AML-193 (cell line): ENCODE measurements around the gene DPP6.
"Not testable (repeated sequence)": the region's sequence is repeated elsewhere in the genome, so short reads cannot be mapped to it uniquely, and the experiment has no call there.

ENCODE experiments used
- DNase-seq, 2 experiments: peaks; one replicate each; lab custom pipeline; 2025; lab: John Stamatoyannopoulos, UW

Gene DPP6

DNA sequence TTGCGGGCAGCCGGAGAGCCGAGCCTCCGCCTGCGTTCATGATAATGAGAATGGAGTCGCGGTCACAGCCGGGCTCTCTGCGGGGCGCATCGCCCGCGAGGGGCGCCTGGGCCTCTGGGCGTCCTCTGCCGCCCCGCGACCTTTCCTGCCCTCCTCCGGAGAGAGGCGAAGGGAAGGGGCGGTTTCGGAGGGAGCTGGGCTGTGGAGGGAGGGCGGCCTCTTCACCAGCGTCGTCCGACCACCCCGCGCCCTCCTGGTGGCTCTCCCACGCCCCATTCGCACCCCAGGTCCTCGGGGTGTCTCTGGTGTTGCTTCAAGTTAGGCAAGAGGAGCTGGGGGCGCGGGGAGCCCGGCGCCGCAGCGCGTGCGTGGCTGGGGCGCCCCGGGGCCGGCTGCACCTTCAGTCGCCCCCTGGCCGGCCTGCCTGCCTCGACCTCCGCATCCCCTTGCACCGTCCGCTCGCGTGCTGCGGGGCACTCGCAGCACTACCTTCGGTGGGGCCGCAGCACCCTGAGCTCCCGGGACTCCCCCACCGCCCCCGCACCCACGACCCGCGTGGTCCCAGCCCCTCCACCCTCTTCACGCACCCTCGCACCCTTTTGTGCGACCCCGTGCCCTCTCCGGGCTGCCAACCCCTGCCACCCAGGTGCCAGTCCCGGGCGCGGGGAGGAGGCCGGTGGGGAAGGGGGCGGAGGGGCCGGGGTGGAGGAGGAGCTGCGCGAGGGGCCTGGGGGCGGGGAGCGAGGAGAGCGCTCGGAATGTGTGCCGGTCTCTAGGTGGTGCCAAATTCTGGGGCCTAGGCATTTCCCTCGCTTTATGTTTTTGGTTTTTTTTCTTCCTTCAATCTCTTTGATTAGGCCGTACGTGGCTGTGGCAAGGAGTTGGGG, at the start of gene DPP6:
TSS of gene DPP6 (plus strand) at position 756 of the 887 bp plus-strand sequence.
- not testable (repeated sequence) for DNase-seq

DNA sequence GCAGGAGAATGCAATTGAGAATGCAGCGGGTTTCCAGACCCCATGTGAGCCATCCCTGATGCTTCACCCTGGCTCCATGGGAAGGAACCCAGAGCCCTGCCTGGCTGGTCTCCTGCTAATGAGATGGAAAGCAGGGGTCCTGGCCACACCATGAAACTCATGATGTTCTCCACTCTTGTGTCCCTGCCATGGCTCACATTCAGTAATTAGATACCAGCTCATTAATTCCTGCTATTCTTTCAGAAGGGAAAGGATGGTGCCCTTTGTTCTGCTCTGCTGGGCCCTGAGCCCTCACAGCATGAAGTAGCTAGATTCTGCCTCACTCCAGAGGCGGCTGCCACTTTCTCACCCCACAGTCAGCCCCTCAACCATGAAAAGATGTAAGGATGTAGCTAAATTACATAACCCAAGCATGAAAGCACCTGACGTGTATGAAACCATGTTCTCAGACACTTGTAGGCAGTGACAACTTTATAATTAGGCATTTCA, 42.7 kb upstream of the DPP6 start:
- DNase-seq, result not testable (repeated sequence)

DNA sequence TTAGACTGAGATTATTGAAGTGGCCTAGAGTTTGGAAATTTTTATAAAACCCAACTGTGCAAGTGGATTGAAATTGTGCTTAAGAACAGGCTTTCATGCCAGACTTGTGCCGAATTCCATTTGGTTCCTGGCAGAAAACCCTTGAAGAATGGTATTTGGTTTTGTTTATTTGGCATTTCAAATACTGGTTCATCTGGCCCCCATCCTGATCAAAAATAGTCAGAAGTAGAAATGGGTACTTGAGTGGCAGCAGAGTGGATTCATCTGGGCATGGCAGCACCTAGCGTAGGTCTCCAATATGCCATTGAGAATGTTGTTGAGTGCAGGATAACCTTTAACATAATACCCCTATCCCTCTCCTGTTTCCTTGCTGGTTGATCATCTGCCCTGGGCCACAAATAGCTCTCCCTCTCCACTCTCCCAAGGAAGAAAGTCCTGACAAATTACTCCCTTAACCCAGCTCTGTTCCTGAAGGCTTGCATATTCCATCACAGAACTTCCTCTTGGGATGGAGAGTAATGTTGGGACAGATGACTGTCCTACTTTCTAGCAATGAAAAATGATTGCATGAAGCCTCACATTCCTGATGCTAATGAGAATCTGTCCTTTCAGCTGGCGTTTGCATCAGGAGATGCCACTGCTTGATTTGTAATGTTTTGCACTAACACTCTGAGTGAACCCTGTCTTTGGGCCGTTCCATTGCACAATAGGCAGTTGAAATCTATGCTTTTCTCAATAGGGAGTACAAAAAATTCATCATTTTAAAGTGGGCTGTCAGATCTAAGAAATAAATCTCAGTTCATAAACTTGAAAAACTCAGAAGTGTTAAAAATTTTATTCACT, 41.3 kb upstream of the DPP6 start:
- DNase-seq, result not testable (repeated sequence)

GRCh38 chr7:154012800-154013199, 39.4 kb upstream of the DPP6 start:
- DNase-seq, result not testable (repeated sequence)

- not testable (repeated sequence) for DNase-seq
Observed at GRCh38 chr7:154015636-154016035, 36.6 kb upstream of the DPP6 start.

DNA sequence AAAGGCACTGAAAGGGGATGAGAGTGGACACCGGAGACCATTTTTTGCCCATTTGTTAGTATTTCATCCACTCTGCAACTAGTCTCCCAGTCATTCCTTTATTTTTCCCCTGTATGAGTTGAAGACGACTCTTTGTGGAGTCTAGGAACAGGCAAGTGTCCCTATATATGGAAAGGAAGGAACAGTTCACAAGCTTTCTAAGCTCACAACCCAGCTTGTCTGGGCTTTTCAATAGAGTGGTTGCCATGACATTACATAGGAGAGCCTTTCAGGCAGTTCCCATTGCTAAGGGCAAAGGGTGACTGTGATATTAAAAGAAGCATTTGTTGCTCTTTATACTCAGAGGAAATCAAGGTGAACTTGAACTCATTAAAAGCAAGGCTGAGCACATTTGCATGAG, 33.8 kb upstream of the DPP6 start:
- DNase-seq, result not testable (repeated sequence)

DNA sequence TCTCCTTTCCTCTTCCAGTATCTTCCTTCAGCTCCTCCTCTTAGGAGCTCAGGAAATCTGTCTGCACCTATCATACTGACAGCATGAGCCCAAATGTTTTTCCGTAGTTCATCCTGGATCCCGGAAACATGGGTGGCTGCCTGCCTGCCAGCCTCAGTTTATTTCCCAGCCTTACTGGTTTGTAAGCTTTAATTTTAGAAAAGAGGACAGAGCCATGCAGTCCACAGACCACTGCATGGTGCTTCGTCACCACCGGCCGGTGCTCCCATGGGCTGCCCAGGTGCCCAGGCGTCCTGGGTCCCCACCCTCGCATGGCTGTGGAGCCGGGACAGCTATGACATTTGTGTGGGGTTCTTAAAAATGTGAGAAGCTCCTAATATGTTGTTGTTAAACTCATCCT, 24.4 kb upstream of the DPP6 start:
- DNase-seq, result not testable (repeated sequence)

- DNase-seq, result not testable (repeated sequence)
Observed at GRCh38 chr7:154030476-154031080, 21.6 kb upstream of the DPP6 start.

DNA sequence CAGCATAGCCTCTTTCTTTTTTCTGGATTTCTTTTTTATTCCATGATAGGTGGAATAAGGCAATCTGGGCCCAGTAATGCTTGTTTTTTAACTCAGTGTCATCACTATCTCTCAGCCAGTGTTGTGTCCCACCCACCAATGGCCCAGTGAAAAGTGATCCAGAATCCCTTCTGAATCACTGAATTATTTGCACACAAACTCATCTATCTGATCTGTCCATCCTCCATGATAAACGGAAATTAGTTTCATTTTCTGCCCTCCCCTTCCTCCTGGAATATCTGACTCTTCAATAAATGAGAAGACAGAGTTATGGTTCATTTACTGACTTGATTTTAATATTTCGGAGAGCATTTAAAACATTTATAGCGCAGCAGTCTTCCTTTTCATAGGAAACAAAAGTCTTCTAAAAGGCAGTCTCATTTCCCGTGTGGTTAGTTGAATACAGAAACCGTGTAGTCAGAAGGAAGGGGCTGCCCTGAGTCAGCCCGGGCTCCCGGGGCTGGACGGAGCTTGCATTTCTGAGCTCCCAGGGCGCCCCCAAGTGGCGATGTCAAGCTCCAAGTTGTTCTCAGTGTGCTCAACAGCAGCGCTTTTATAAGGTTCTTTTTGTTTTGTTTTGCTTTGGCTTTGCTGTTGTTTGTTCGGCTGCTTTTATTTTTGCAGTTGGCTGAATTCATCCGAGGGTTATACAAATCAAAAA, 12.6 kb upstream of the DPP6 start:
- DNase-seq, result not testable (repeated sequence)

DNA sequence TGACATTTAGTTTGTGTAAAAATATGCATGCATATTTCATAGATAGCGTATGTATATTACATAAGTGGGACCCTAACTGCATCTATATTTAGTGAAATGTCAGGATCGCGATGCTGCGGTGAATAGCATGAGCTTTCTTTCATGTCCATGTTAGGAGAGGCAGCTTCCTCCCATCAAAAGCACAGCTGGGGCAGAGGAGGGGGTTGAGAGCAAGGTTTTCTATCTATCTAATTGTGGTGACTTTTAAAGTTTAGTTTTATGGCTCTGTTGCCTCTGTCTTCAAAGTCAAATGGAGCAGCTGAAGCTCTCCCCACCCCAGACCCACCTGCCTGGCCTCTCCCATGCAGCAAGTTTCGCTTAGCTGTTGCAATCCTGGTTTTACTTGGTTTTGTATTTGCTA, 1.8 kb upstream of the DPP6 start:
- not testable (repeated sequence) for DNase-seq

DNA sequence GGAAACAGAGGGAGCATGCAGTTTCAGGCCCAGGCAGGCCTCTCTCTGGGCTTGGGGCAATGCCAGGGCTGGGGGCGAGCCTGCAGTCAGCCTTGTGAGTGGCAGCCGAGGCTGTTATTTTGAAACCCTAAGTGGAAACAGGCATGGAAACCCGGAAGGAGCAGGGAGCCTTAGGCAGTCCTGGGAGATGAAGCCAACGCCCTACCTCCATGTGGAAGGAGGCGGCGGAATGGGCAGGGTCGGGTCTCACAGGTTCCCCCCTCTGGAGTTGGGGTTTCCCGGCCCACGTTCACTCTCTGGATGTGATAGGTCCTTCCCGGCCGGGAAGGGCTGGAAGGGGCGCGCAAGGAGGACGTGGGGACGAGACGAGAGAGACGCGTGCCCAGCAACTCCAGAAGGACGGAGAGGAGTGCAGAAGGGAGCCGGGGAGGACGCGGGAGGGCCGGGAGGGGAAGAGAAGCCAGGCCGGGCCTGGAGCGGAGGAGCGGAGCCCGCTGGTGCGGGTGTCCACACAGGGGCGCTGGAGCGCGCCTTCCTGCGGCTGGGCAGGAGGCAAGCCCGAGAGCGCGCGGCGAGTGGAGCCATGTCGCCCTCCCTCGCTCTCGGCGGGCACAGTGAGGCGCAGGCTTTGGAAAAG, 1.1 kb upstream of the DPP6 start:
- DNase-seq, result not testable (repeated sequence)

GRCh38 chr7:154052530-154053252, 493 bp downstream of the DPP6 start:
- not testable (repeated sequence) for DNase-seq

DNA sequence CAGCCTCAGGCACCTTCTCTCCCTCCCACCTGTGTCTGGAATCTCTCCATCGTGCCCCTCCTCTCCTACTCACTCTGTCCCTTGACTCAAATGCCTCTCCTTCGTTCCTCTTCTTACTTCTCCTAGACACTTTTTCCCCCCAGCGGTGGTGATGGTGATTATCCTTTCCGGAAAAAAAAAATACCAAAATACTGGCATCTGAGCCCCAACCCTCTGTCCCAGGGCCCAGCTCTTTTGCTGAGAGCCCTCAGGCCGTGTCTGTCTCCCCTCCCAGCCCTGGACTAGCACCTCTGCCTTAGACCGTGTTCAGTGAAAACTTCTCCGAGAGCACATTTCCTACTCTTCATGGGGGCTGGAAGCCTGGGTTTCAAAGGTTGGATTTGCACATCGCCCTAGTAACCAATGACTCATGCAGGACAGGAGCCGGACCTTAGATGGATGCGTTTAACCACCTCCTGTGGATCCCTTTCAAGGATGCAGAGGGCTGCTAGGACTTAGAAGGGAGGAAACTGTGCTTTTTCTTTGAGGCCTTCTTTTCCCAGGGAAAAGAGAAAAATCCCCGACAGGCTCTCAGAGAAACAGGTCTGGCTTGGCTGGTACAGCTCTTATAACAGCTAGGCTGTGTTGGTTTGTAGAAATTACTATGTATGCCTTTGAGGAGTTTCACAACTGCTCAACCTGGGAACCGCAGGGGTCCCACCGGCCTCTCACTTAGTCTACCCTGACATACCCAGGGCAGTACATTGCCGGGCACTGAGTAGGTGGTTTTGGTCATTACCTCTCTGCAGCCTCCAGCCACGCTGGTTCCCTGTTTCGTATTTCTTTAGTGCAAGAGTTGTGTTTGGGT, 1.5 kb downstream of the DPP6 start:
- not testable (repeated sequence) for DNase-seq

GRCh38 chr7:154054664-154055063, 2.5 kb downstream of the DPP6 start:
- DNase-seq, result not testable (repeated sequence)

GRCh38 chr7:154055491-154056106, 3.4 kb downstream of the DPP6 start:
- DNase-seq, result peak in 1 of 2 experiments; percentile 0

DNA sequence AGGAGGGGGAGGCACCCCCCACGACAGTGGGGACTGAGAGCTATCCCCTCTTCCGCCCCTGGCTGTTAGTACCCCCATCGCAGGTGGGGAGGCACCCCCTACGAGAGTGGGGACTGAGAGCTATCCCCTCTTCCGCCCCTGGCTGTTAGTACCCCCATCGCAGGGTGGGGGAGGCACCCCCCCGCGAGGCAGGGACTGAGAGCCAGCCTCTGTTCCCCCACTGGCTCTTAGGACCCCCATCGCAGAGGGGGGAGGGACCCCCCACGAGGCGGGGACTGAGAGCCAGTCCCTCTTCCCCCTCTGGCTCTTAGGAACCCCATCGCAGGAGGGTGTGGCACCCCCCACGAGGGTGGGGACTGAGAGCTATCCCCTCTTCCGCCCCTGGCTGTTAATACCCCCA, 6.6 kb downstream of the DPP6 start:
- DNase-seq, result not testable (repeated sequence)

- DNase-seq, result not testable (repeated sequence)
Observed at GRCh38 chr7:154060551-154060950, 8.4 kb downstream of the DPP6 start.

DNA sequence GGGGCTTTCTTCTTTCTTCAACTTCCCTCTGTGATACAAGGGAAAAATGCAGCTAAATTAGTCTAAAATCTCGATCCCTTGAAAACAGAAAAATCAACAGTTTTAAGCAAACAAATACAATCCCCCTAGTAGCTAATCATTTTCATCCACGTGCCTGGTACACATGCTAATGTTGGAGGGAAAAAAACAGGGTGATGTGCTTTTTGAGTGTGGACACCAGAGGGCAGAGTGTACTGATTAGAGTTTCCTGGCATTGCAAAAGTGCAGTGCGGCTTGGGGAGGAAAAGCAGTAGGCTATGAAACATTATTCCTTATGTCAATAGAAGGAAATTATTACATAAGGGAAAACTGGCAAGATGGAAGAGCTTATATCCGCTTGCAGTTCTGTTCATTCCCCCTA, 19.6 kb downstream of the DPP6 start:
- peak; percentile 9 for DNase-seq
